Breast epithelium (tissue), 3 donors: ENCODE measurements around the gene TSSC4.

ENCODE experiments used
- POLR2A ChIP-seq: fragments of 450-650 bp; IDR thresholded peaks from one replicate; pipeline ENCODE4 v1.6.1; 2016; ENCODE audit warnings: antibody characterized with exemption, mild to moderate bottlenecking, moderate library complexity
- TF ChIP-seq, protein P1 (sequence below), 3 donors: fragments of 450-650 bp; IDR thresholded peaks; one replicate each; pipeline ENCODE4 v1.5.1; 2016 to 2017; ENCODE audit warnings: antibody characterized with exemption in 3 of 3, mild to moderate bottlenecking in 3 of 3, moderate library complexity in 3 of 3

DNA sequence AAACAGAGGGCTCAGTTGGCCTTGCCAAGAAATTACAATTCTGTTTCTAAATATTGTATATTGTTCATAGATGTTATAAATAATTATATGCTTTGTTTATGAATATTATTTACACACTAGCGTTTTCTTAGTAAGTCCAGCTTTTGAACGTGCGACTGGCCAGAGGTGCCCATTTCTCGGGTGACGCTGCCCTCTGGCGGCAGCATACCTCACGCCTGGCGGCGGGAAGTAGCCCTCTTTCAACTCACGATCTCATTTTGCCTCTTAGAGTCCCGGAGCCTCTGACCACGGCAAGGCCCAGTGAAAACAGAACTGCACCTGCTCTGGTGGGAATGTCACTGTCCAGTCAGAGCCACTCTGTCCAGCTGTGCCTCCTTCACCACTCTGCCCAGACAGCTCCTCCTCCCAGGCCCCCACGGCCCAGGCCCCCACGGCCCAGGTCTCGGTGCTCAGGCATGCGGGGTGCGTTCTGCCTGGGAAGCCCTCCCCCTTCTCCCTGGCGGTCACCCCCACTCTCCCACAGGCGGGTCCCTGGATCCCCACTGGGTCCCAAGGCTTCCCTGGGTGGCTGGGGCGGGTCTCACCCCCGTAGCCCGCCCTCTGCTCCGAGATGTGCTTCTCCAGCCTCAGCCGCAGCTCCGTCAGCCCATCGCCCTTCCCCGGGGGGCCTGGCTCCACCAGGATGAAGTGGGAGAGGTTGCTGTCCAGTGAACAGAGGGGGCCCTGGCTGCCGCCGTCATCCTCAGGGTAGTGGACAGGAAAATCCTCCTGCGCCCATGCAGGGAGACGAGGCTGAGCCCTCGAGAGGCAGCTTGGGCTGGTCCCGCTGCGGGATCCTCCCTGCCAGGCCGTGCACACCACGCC, 19.3 kb downstream of the TSSC4 start:
- no peak for TF ChIP-seq POLR2A
- TF ChIP-seq, protein P1, sequence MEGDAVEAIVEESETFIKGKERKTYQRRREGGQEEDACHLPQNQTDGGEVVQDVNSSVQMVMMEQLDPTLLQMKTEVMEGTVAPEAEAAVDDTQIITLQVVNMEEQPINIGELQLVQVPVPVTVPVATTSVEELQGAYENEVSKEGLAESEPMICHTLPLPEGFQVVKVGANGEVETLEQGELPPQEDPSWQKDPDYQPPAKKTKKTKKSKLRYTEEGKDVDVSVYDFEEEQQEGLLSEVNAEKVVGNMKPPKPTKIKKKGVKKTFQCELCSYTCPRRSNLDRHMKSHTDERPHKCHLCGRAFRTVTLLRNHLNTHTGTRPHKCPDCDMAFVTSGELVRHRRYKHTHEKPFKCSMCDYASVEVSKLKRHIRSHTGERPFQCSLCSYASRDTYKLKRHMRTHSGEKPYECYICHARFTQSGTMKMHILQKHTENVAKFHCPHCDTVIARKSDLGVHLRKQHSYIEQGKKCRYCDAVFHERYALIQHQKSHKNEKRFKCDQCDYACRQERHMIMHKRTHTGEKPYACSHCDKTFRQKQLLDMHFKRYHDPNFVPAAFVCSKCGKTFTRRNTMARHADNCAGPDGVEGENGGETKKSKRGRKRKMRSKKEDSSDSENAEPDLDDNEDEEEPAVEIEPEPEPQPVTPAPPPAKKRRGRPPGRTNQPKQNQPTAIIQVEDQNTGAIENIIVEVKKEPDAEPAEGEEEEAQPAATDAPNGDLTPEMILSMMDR (IDR thresholded peaks at IDR 0.05) = peak; percentile 68 to 80 (median 78)
